ENCODE data around the gene STX12.
"Not testable (repeated sequence)": the region's sequence is repeated elsewhere in the genome, so short reads cannot be mapped to it uniquely, and the experiment has no call there.

STX12 gene

GRCh38 chr1:27772932-27773825 lies at the start of gene STX12:
Gene STX12, plus strand, starts transcription at chr1:27773219. Its CDS starts 89 bp downstream, at chr1:27773308.
- DNase-seq: peak; percentile 100

GRCh38 chr1:27724961-27725373 lies 48.1 kb upstream of the STX12 start:
- DNase-seq: peak; percentile 0

- DNase-seq: peak; percentile 99
Measured at GRCh38 chr1:27725374-27726172, 47.4 kb upstream of the STX12 start, which contains the start of gene FAM76A. Gene FAM76A, plus strand, starts transcription at chr1:27725961. Its CDS starts 120 bp downstream, at chr1:27726081.

- DNase-seq: peak; percentile 11
Measured at GRCh38 chr1:27726173-27727044, 46.6 kb upstream of the STX12 start.

- no peak for DNase-seq
Measured at GRCh38 chr1:27727126-27727525, 45.9 kb upstream of the STX12 start.

- DNase-seq: no peak
Measured at GRCh38 chr1:27736252-27736651, 36.8 kb upstream of the STX12 start.

GRCh38 chr1:27741121-27741520 lies 31.9 kb upstream of the STX12 start:
- DNase-seq: no peak

GRCh38 chr1:27744556-27744955 lies 28.5 kb upstream of the STX12 start:
- no peak for DNase-seq

GRCh38 chr1:27745466-27745865 lies 27.6 kb upstream of the STX12 start:
- DNase-seq: no peak

- no peak for DNase-seq
Measured at GRCh38 chr1:27752360-27752759, 20.7 kb upstream of the STX12 start.

GRCh38 chr1:27755286-27755685 lies 17.7 kb upstream of the STX12 start:
- no peak for DNase-seq

GRCh38 chr1:27755865-27756264 lies 17.2 kb upstream of the STX12 start:
- no peak for DNase-seq

GRCh38 chr1:27759236-27759635 lies 13.8 kb upstream of the STX12 start:
- DNase-seq: no peak

GRCh38 chr1:27760426-27760825 lies 12.6 kb upstream of the STX12 start:
- no peak for DNase-seq

GRCh38 chr1:27762033-27762432 lies 11.0 kb upstream of the STX12 start:
- no peak for DNase-seq

- no peak for DNase-seq
Measured at GRCh38 chr1:27763358-27763757, 9.7 kb upstream of the STX12 start.

- DNase-seq: no peak
Measured at GRCh38 chr1:27770293-27770830, 2.7 kb upstream of the STX12 start.

GRCh38 chr1:27772036-27772931 lies 735 bp upstream of the STX12 start:
- DNase-seq: no peak

GRCh38 chr1:27773826-27774445 lies 917 bp downstream of the STX12 start:
- DNase-seq: peak; percentile 43

GRCh38 chr1:27774654-27775053 lies 1.6 kb downstream of the STX12 start:
- DNase-seq: no peak

- not testable (repeated sequence) for DNase-seq
Measured at GRCh38 chr1:27775336-27775735, 2.3 kb downstream of the STX12 start.

All from CD4-positive, alpha-beta T cell treated with Interleukin-4 for 4 hours (primary cell).